ENCODE measurements around the gene DAB1.
A peak's percentile ranks its signal among the peaks of the same experiment; 100 is the strongest.

The DAB1 gene

GRCh38 chr1:57019236-57019839 is 404.5 kb downstream of the DAB1 start:
- TF ChIP-seq CTCF (IDR thresholded peaks at IDR 0.05; ENCODE audit: control insufficient read depth, insufficient read depth, low read depth, low read length, missing control alignments): no peak
- DNase-seq (ENCODE audit: low read depth): no peak
- no peak overlapping the region for H3K4me3 ChIP-seq (ENCODE audit: control insufficient read depth, low read depth, low read length)

GRCh38 chr1:57018119-57018518 is 405.7 kb downstream of the DAB1 start:
- DNase-seq (ENCODE audit: low read depth): no peak

GRCh38 chr1:57017717-57018116 is 406.1 kb downstream of the DAB1 start:
- TF ChIP-seq CTCF (IDR thresholded peaks at IDR 0.05; ENCODE audit: control insufficient read depth, insufficient read depth, low read depth, low read length, missing control alignments): peak; percentile 38
- no peak for DNase-seq (ENCODE audit: low read depth)
- H3K4me3 ChIP-seq (ENCODE audit: control insufficient read depth, low read depth, low read length): no peak overlapping the region

More at GRCh38 chr1:57018119-57018518, 405.7 kb downstream of the DAB1 start:
- no peak for TF ChIP-seq CTCF (IDR thresholded peaks at IDR 0.05; ENCODE audit: control insufficient read depth, insufficient read depth, low read depth, low read length, missing control alignments)
- no peak overlapping the region for H3K4me3 ChIP-seq (ENCODE audit: control insufficient read depth, low read depth, low read length)

GRCh38 chr1:57017200-57017599 is 406.7 kb downstream of the DAB1 start:
- H3K4me3 ChIP-seq (ENCODE audit: control insufficient read depth, low read depth, low read length): no peak overlapping the region
- no peak for TF ChIP-seq CTCF (IDR thresholded peaks at IDR 0.05; ENCODE audit: control insufficient read depth, insufficient read depth, low read depth, low read length, missing control alignments)
- no peak for DNase-seq (ENCODE audit: low read depth)

GRCh38 chr1:57015071-57015470 is 408.8 kb downstream of the DAB1 start:
- no peak for DNase-seq (ENCODE audit: low read depth)
- no peak for TF ChIP-seq CTCF (IDR thresholded peaks at IDR 0.05; ENCODE audit: control insufficient read depth, insufficient read depth, low read depth, low read length, missing control alignments)

GRCh38 chr1:57013522-57013921 is 410.3 kb downstream of the DAB1 start:
- TF ChIP-seq CTCF (IDR thresholded peaks at IDR 0.05; ENCODE audit: control insufficient read depth, insufficient read depth, low read depth, low read length, missing control alignments): no peak
- no peak overlapping the region for H3K4me3 ChIP-seq (ENCODE audit: control insufficient read depth, low read depth, low read length)
- no peak for DNase-seq (ENCODE audit: low read depth)

More at GRCh38 chr1:57015071-57015470, 408.8 kb downstream of the DAB1 start:
- H3K4me3 ChIP-seq (ENCODE audit: control insufficient read depth, low read depth, low read length): no peak overlapping the region
